ENCODE data around the gene FERMT2. TPM values are rescaled to one million over a fixed set of nuclear protein-coding genes. Genes with fewer than 3 reads are reported as not detected.

Gene FERMT2
- total RNA-seq, 1 experiment from 2014 or later = 33.3 TPM

- BruUV-seq (replicated peaks) = no TSS peak
- ATAC-seq = no peak
- no peak for DNase-seq (ENCODE audit: low read depth, low spot score)
- POLR2A ChIA-PET = no interaction called here
- Histone ChIP-seq H3K9me3 (ENCODE audit: control insufficient read depth, insufficient read depth, low read depth, low read length) (no peaks in the 10 kb centered on the region), H3K4me1 (ENCODE audit: control insufficient read depth, insufficient read depth, low read length) (peaks cover 6% of the 10 kb centered on the region; the same call in 1 of the 2 replicates), H3K36me3 (ENCODE audit: control insufficient read depth, insufficient read depth, low read length) (no peaks in the 10 kb centered on the region), H3K4me3 (ENCODE audit: low read depth in 2 of 2, low read length in 2 of 2) (no peak overlapping the region), H3K27ac (ENCODE audit: low read length) (no peak overlapping the region), H3K27me3 (ENCODE audit: control insufficient read depth, insufficient read depth, low read length) (no peaks in the 10 kb centered on the region)
- intact Hi-C loops (cut with micrococcal nuclease; ENCODE audit: unreplicated experiment) (no loop called here), in situ Hi-C loops (cut with HindIII; ENCODE audit: low pct_unique_long_range_greater_than_20kb, low sequenced_read_pairs) (no loop called here)
- TF ChIP-seq TCF7L2 (IDR thresholded peaks at IDR 0.05; ENCODE audit: low read depth, low read length) (no peak), POLR2AphosphoS5 (IDR thresholded peaks at IDR 0.05; ENCODE audit: low read depth, low read length) (no peak), SIN3A (IDR thresholded peaks at IDR 0.05; ENCODE audit: borderline replicate concordance, insufficient read depth, low read depth, low read length) (no peak), CTCF (IDR thresholded peaks at IDR 0.05) (no peak), REST (IDR thresholded peaks at IDR 0.05; ENCODE audit: insufficient read depth in 1 of 2, low read depth in 2 of 2, low read length in 1 of 2) (no peak)
- CTCF ChIA-PET = no interaction called here
These were observed 40.3 kb downstream of the FERMT2 start for GRCh38 chr14:52910572-52910971.

- Histone ChIP-seq H3K27ac (ENCODE audit: low read length) (no peak overlapping the region), H3K9me3 (ENCODE audit: control insufficient read depth, insufficient read depth, low read depth, low read length) (no peaks in the 10 kb centered on the region)
These were observed 42.9 kb downstream of the FERMT2 start for GRCh38 chr14:52907949-52908348.

More at GRCh38 chr14:52907949-52908348, 42.9 kb downstream of the FERMT2 start:
- TF ChIP-seq CTCF (IDR thresholded peaks at IDR 0.05) (no peak), SIN3A (IDR thresholded peaks at IDR 0.05; ENCODE audit: borderline replicate concordance, insufficient read depth, low read depth, low read length) (no peak), POLR2AphosphoS5 (IDR thresholded peaks at IDR 0.05; ENCODE audit: low read depth, low read length) (no peak), TCF7L2 (IDR thresholded peaks at IDR 0.05; ENCODE audit: low read depth, low read length) (no peak), REST (IDR thresholded peaks at IDR 0.05; ENCODE audit: insufficient read depth in 1 of 2, low read depth in 2 of 2, low read length in 1 of 2) (no peak)
- ChIA-PET POLR2A (no interaction called here), CTCF (no interaction called here)
- DNase-seq (ENCODE audit: low read depth, low spot score) (no peak), ATAC-seq (no peak)
- no TSS peak for BruUV-seq (replicated peaks)
- H3K27me3 ChIP-seq (ENCODE audit: control insufficient read depth, insufficient read depth, low read length) = no peaks in the 10 kb centered on the region
- H3K4me3 ChIP-seq (ENCODE audit: low read depth in 2 of 2, low read length in 2 of 2) = no peak overlapping the region
- no peaks in the 10 kb centered on the region for H3K36me3 ChIP-seq (ENCODE audit: control insufficient read depth, insufficient read depth, low read length)
- intact Hi-C loops (cut with micrococcal nuclease; ENCODE audit: unreplicated experiment) = no loop called here
- peaks cover 6% of the 10 kb centered on the region; the same call in 1 of the 2 replicates for H3K4me1 ChIP-seq (ENCODE audit: control insufficient read depth, insufficient read depth, low read length)
- in situ Hi-C loops (cut with HindIII; ENCODE audit: low pct_unique_long_range_greater_than_20kb, low sequenced_read_pairs) = no loop called here
